ENCODE data around the gene SORL1.
"Not testable (repeated sequence)": the region's sequence is repeated elsewhere in the genome, so short reads cannot be mapped to it uniquely, and the experiment has no call there.

Gene SORL1

GRCh38 chr11:121556937-121557336 lies 104.8 kb downstream of the SORL1 start:
- in situ Hi-C loops (cut with MboI; ENCODE audit: low sequenced_read_pairs) = no loop called here

- in situ Hi-C loops (cut with MboI; ENCODE audit: low sequenced_read_pairs) = no loop called here
Observed at GRCh38 chr11:121557348-121557747, 105.2 kb downstream of the SORL1 start.

- in situ Hi-C loops (cut with MboI; ENCODE audit: low sequenced_read_pairs) = no loop called here
Observed at GRCh38 chr11:121559606-121560200, 107.6 kb downstream of the SORL1 start.

GRCh38 chr11:121560236-121560635 lies 108.1 kb downstream of the SORL1 start:
- in situ Hi-C loops (cut with MboI; ENCODE audit: low sequenced_read_pairs) = no loop called here

- in situ Hi-C loops (cut with MboI; ENCODE audit: low sequenced_read_pairs) = no loop called here
Observed at GRCh38 chr11:121561240-121561639, 109.1 kb downstream of the SORL1 start.

GRCh38 chr11:121561716-121562115 lies 109.6 kb downstream of the SORL1 start:
- in situ Hi-C loops (cut with MboI; ENCODE audit: low sequenced_read_pairs) = no loop called here

GRCh38 chr11:121563003-121563402 lies 110.9 kb downstream of the SORL1 start:
- in situ Hi-C loops (cut with MboI; ENCODE audit: low sequenced_read_pairs) = no loop called here

- in situ Hi-C loops (cut with MboI; ENCODE audit: low sequenced_read_pairs) = no loop called here
Observed at GRCh38 chr11:121563900-121564822, 112.0 kb downstream of the SORL1 start.

GRCh38 chr11:121564948-121565684 lies 113.0 kb downstream of the SORL1 start:
- in situ Hi-C loops (cut with MboI; ENCODE audit: low sequenced_read_pairs) = no loop called here

- in situ Hi-C loops (cut with MboI; ENCODE audit: low sequenced_read_pairs) = no loop called here
Observed at GRCh38 chr11:121566279-121567168, 114.4 kb downstream of the SORL1 start.

GRCh38 chr11:121567995-121568394 lies 115.9 kb downstream of the SORL1 start:
- in situ Hi-C loops (cut with MboI; ENCODE audit: low sequenced_read_pairs) = no loop called here

- in situ Hi-C loops (cut with MboI; ENCODE audit: low sequenced_read_pairs) = not testable (repeated sequence)
Observed at GRCh38 chr11:121569332-121570299, 117.5 kb downstream of the SORL1 start.

GRCh38 chr11:121570453-121570852 lies 118.3 kb downstream of the SORL1 start:
- in situ Hi-C loops (cut with MboI; ENCODE audit: low sequenced_read_pairs) = no loop called here

- in situ Hi-C loops (cut with MboI; ENCODE audit: low sequenced_read_pairs) = no loop called here
Observed at GRCh38 chr11:121571506-121571905, 119.4 kb downstream of the SORL1 start.

- in situ Hi-C loops (cut with MboI; ENCODE audit: low sequenced_read_pairs) = no loop called here
Observed at GRCh38 chr11:121572571-121573059, 120.5 kb downstream of the SORL1 start.

GRCh38 chr11:121574801-121575200 lies 122.7 kb downstream of the SORL1 start:
- in situ Hi-C loops (cut with MboI; ENCODE audit: low sequenced_read_pairs) = no loop called here

- in situ Hi-C loops (cut with MboI; ENCODE audit: low sequenced_read_pairs) = no loop called here
Observed at GRCh38 chr11:121575250-121575962, 123.3 kb downstream of the SORL1 start.

GRCh38 chr11:121575963-121576290 lies 123.8 kb downstream of the SORL1 start:
- in situ Hi-C loops (cut with MboI; ENCODE audit: low sequenced_read_pairs) = no loop called here

- in situ Hi-C loops (cut with MboI; ENCODE audit: low sequenced_read_pairs) = no loop called here
Observed at GRCh38 chr11:121576531-121576930, 124.4 kb downstream of the SORL1 start.
